ENCODE measurements around the gene SLFN12L.

DNA sequence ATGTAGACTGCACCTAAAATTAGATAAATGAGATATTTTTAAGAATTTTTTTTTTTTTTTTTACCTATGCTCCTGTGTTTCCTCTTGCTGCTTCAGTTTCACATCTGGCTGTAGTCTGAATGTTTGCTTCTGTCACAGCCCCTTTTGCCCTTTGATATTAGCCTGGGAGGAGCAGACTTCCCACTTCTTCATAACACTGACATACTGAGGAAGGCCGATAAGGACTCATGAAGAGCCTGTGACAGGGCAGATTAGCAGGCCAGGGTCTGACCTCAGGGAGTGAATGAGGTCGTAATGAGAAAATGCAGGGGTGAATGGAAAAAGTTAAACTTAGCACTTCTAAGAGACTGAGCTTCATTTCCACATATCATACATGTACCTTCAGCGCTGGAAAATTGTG, 23.2 kb upstream of the SLFN12L start, which contains the start of gene SLFN14:
- TF ChIP-seq, protein P1, sequence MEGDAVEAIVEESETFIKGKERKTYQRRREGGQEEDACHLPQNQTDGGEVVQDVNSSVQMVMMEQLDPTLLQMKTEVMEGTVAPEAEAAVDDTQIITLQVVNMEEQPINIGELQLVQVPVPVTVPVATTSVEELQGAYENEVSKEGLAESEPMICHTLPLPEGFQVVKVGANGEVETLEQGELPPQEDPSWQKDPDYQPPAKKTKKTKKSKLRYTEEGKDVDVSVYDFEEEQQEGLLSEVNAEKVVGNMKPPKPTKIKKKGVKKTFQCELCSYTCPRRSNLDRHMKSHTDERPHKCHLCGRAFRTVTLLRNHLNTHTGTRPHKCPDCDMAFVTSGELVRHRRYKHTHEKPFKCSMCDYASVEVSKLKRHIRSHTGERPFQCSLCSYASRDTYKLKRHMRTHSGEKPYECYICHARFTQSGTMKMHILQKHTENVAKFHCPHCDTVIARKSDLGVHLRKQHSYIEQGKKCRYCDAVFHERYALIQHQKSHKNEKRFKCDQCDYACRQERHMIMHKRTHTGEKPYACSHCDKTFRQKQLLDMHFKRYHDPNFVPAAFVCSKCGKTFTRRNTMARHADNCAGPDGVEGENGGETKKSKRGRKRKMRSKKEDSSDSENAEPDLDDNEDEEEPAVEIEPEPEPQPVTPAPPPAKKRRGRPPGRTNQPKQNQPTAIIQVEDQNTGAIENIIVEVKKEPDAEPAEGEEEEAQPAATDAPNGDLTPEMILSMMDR (IDR thresholded peaks at IDR 0.05) = no peak
- TF ChIP-seq POLR2A (IDR thresholded peaks at IDR 0.05) = no peak
